Measurements from ENCODE around the gene OPN4. TPM values are rescaled to one million over a fixed set of nuclear protein-coding genes. Genes with fewer than 3 reads are reported as not detected.

The OPN4 gene
- polyA plus RNA-seq, 1 of the 3 experiments (the other 2 are of a cell fraction) = 0.03 TPM

GRCh38 chr10:86665868-86666267 is 11.5 kb downstream of the OPN4 start:
- no peaks in the 10 kb centered on the region for H4K20me1 ChIP-seq (ENCODE audit: insufficient read depth)
- no peaks in the 10 kb centered on the region for H3K27me3 ChIP-seq (ENCODE audit: insufficient read depth)
- ChIA-PET POLR2A (interaction anchor here (0.5 to 0.6 kb wide), 2 partner anchors 50 to 374 kb away, joined by 3 to 5 read pairs; no protein-coding TSS in a partner anchor), CTCF (interaction anchor here (1.4 to 2.1 kb wide), 5 partner anchors 11 to 234 kb away, joined by 3 to 9 read pairs (median 6); no protein-coding TSS in a partner anchor)
- H3K36me3 ChIP-seq (replicated peaks in 1 of 2; ENCODE audit: control insufficient read depth in 1 of 2, insufficient read depth in 2 of 2, low read length in 1 of 2) = no peaks in the 10 kb centered on the region
- TF ChIP-seq GABPA (IDR thresholded peaks at IDR 0.05; ENCODE audit: low read depth) = no peak
- TF ChIP-seq FOXJ3 (CRISPR knock-in tag; IDR thresholded peaks at IDR 0.05) = 0 out of 2 replicates have a peak, but pooled peaks have one; percentile 40
- H3K9me3 ChIP-seq = no peaks in the 10 kb centered on the region
- H3F3A ChIP-seq (replicated peaks; ENCODE audit: insufficient read depth) = no peaks in the 10 kb centered on the region
- H3K4me2 ChIP-seq = no peak overlapping the region
- no peak overlapping the region for H2AFZ ChIP-seq (ENCODE audit: low read depth)
- 77% methylated on average over 12 of the region's 12 CpGs for WGBS (ENCODE audit: low lambda C conversion rate)
- no peaks in the 10 kb centered on the region for H3K9me2 ChIP-seq
- peaks cover 13 to 59% of the 10 kb centered on the region in 2 experiments; a peak in 3 of 4 replicates for H3K4me1 ChIP-seq (ENCODE audit: control insufficient read depth in 1 of 2, insufficient read depth in 2 of 2, low read depth in 1 of 2, low read length in 1 of 2)
- peak; percentile 74 for DNase-seq
- H3K4me3 ChIP-seq (ENCODE audit: low read depth in 2 of 2, low read length in 1 of 2) = no peak overlapping the region
- no peak overlapping the region for H3K9ac ChIP-seq
- no peak overlapping the region for H3K27ac ChIP-seq (ENCODE audit: low read depth in 2 of 2, low read length in 1 of 2)
- no peaks in the 10 kb centered on the region for H3K79me2 ChIP-seq (ENCODE audit: insufficient read depth)

DNA sequence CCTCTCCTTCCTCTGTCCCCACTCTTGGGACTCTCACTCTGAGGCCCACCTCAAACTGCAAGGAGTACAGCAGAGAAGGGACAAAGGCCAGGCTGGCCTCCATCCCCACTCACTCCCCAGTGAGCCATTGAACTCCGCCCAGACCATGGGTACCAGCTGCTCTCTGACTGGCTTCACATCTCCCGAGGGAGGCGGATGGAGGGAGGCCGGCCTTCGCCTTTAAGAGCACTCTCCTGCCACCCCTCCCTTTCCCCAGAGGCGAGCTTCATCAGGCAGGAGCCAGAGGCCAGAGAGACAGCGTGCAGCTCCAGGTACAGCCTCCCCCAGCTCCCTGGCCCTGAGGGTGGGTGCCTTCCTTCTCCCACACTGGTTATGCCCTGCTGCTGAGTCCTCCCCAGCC is 12.2 kb downstream of the OPN4 start:
- H3K79me2 ChIP-seq (ENCODE audit: insufficient read depth) = no peaks in the 10 kb centered on the region
- H3K9ac ChIP-seq = no peak overlapping the region
- no peak for DNase-seq
- H3K4me3 ChIP-seq (ENCODE audit: low read depth in 2 of 2, low read length in 1 of 2) = no peak overlapping the region
- H3K4me2 ChIP-seq = no peak overlapping the region
- no peaks in the 10 kb centered on the region for H4K20me1 ChIP-seq (ENCODE audit: insufficient read depth)
- no peaks in the 10 kb centered on the region for H3K9me3 ChIP-seq
- no peak overlapping the region for H3K27ac ChIP-seq (ENCODE audit: low read depth in 2 of 2, low read length in 1 of 2)
- 92% methylated on average over 7 of the region's 7 CpGs for WGBS (ENCODE audit: low lambda C conversion rate)
- H3K36me3 ChIP-seq (replicated peaks in 1 of 2; ENCODE audit: control insufficient read depth in 1 of 2, insufficient read depth in 2 of 2, low read length in 1 of 2) = no peaks in the 10 kb centered on the region
- no peaks in the 10 kb centered on the region for H3F3A ChIP-seq (replicated peaks; ENCODE audit: insufficient read depth)
- no peaks in the 10 kb centered on the region for H3K9me2 ChIP-seq
- no peak overlapping the region for H2AFZ ChIP-seq (ENCODE audit: low read depth)
- TF ChIP-seq EZH2phosphoT487 (IDR thresholded peaks at IDR 0.05; ENCODE audit: borderline replicate concordance, low read depth) (no peak), JUND (IDR thresholded peaks at IDR 0.05) (no peak), RAD21 (IDR thresholded peaks at IDR 0.05; ENCODE audit: low read length) (no peak), SIN3A (IDR thresholded peaks at IDR 0.05; ENCODE audit: borderline replicate concordance, low read depth, low read length) (no peak), NFIC (IDR thresholded peaks at IDR 0.05; ENCODE audit: borderline replicate concordance) (no peak), TEAD4 (IDR thresholded peaks at IDR 0.05; ENCODE audit: borderline replicate concordance, insufficient read depth) (no peak), YY1 (IDR thresholded peaks at IDR 0.05; ENCODE audit: low read depth) (no peak), TAF1 (IDR thresholded peaks at IDR 0.05; ENCODE audit: borderline replicate concordance, low read depth, low read length) (no peak), EP300 (IDR thresholded peaks at IDR 0.05; ENCODE audit: borderline replicate concordance in 1 of 2, low read depth in 1 of 2, low read length in 1 of 2) (no peak), CTCF (IDR thresholded peaks at IDR 0.05) (no peak), RCOR1 (IDR thresholded peaks at IDR 0.05; ENCODE audit: low read length) (no peak), MAX (IDR thresholded peaks at IDR 0.05; ENCODE audit: low read depth) (no peak), FOXJ3 (CRISPR knock-in tag; IDR thresholded peaks at IDR 0.05) (no peak), FOSL2 (IDR thresholded peaks at IDR 0.05; ENCODE audit: borderline replicate concordance, low read depth) (no peak), GATA2 (CRISPR knock-in tag; IDR thresholded peaks at IDR 0.05) (no peak), RXRA (IDR thresholded peaks at IDR 0.05; ENCODE audit: borderline replicate concordance, low read depth) (no peak), MXI1 (IDR thresholded peaks at IDR 0.05; ENCODE audit: low read depth, low read length) (no peak)
- TF ChIP-seq, protein P1, sequence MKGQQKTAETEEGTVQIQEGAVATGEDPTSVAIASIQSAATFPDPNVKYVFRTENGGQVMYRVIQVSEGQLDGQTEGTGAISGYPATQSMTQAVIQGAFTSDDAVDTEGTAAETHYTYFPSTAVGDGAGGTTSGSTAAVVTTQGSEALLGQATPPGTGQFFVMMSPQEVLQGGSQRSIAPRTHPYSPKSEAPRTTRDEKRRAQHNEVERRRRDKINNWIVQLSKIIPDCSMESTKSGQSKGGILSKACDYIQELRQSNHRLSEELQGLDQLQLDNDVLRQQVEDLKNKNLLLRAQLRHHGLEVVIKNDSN (IDR thresholded peaks at IDR 0.05; ENCODE audit: borderline replicate concordance, low read depth) = no peak
- peaks cover 13 to 55% of the 10 kb centered on the region in 2 experiments; a peak in 3 of 4 replicates for H3K4me1 ChIP-seq (ENCODE audit: control insufficient read depth in 1 of 2, insufficient read depth in 2 of 2, low read depth in 1 of 2, low read length in 1 of 2)
- no peaks in the 10 kb centered on the region for H3K27me3 ChIP-seq (ENCODE audit: insufficient read depth)
- POLR2A ChIA-PET = no interaction called here
- CTCF ChIA-PET = interaction anchor here (0.5 to 2.1 kb wide), 5 partner anchors 14 to 370 kb away, joined by 3 to 9 read pairs (median 6); no protein-coding TSS in a partner anchor
